ENCODE measurements around the gene IRX2. TPM values are rescaled to one million over a fixed set of nuclear protein-coding genes. Genes with fewer than 3 reads are reported as not detected.

IRX2 gene
- total RNA-seq, 2 donors from 2014 or later: 0.28 to 0.54 TPM

- Histone ChIP-seq H3K4me1 (ENCODE audit: control insufficient read depth in 1 of 2, low read depth in 2 of 2) (no peaks in the 10 kb centered on the region), H3K36me3 (no peaks in the 10 kb centered on the region), H3K27ac (no peak overlapping the region), H3K27me3 (replicated peaks; ENCODE audit: insufficient read depth) (no peaks in the 10 kb centered on the region), H3K9me3 (no peaks in the 10 kb centered on the region), H3K4me3 (no peak overlapping the region)
- no peak for TF ChIP-seq CTCF (IDR thresholded peaks at IDR 0.05)
- ATAC-seq (ENCODE audit: insufficient number of reproducible peaks, low FRiP score, low read depth) (no peak), DNase-seq (ENCODE audit: low spot score) (no peak)
Observed at GRCh38 chr5:2704111-2704510, 47.4 kb downstream of the IRX2 start.

- DNase-seq (ENCODE audit: low spot score) (no peak), ATAC-seq (ENCODE audit: insufficient number of reproducible peaks, low FRiP score, low read depth) (no peak)
- Histone ChIP-seq H3K9me3 (no peaks in the 10 kb centered on the region), H3K27ac (no peak overlapping the region), H3K4me3 (no peak overlapping the region), H3K36me3 (no peaks in the 10 kb centered on the region), H3K4me1 (ENCODE audit: control insufficient read depth in 1 of 2, low read depth in 2 of 2) (no peaks in the 10 kb centered on the region), H3K27me3 (replicated peaks; ENCODE audit: insufficient read depth) (no peaks in the 10 kb centered on the region)
- TF ChIP-seq CTCF (IDR thresholded peaks at IDR 0.05): no peak
Observed at GRCh38 chr5:2703615-2704014, 47.9 kb downstream of the IRX2 start.

- DNase-seq (ENCODE audit: low spot score) (no peak), ATAC-seq (ENCODE audit: insufficient number of reproducible peaks, low FRiP score, low read depth) (no peak)
- no peak for TF ChIP-seq CTCF (IDR thresholded peaks at IDR 0.05)
- no peaks in the 10 kb centered on the region for H3K27me3 ChIP-seq (replicated peaks; ENCODE audit: insufficient read depth)
- no peaks in the 10 kb centered on the region for H3K36me3 ChIP-seq
- H3K4me3 ChIP-seq: no peak overlapping the region
- no peak overlapping the region for H3K27ac ChIP-seq
- H3K4me1 ChIP-seq (ENCODE audit: control insufficient read depth in 1 of 2, low read depth in 2 of 2): no peaks in the 10 kb centered on the region
- H3K9me3 ChIP-seq: no peaks in the 10 kb centered on the region
Observed at GRCh38 chr5:2703041-2703440, 48.4 kb downstream of the IRX2 start.

- H3K9me3 ChIP-seq: no peaks in the 10 kb centered on the region
- no peak overlapping the region for H3K27ac ChIP-seq
- no peaks in the 10 kb centered on the region for H3K36me3 ChIP-seq
- DNase-seq (ENCODE audit: low spot score) (no peak), ATAC-seq (ENCODE audit: insufficient number of reproducible peaks, low FRiP score, low read depth) (no peak)
- H3K4me1 ChIP-seq (ENCODE audit: control insufficient read depth in 1 of 2, low read depth in 2 of 2): no peaks in the 10 kb centered on the region
- no peak overlapping the region for H3K4me3 ChIP-seq
- no peaks in the 10 kb centered on the region for H3K27me3 ChIP-seq (replicated peaks; ENCODE audit: insufficient read depth)
- no peak for TF ChIP-seq CTCF (IDR thresholded peaks at IDR 0.05)
Observed at GRCh38 chr5:2702096-2702879, 49.2 kb downstream of the IRX2 start.

GRCh38 chr5:2701592-2701991 lies 49.9 kb downstream of the IRX2 start:
- TF ChIP-seq CTCF (IDR thresholded peaks at IDR 0.05): no peak
- Histone ChIP-seq H3K36me3 (no peaks in the 10 kb centered on the region), H3K27me3 (replicated peaks; ENCODE audit: insufficient read depth) (no peaks in the 10 kb centered on the region), H3K4me1 (ENCODE audit: control insufficient read depth in 1 of 2, low read depth in 2 of 2) (no peaks in the 10 kb centered on the region), H3K27ac (no peak overlapping the region), H3K9me3 (no peaks in the 10 kb centered on the region), H3K4me3 (no peak overlapping the region)
- no peak for DNase-seq (ENCODE audit: low spot score)
- ATAC-seq (ENCODE audit: insufficient number of reproducible peaks, low FRiP score, low read depth): no peak

All from thoracic aorta (tissue), 2 donors.